ENCODE measurements around the gene SUGP2. TPM values are rescaled to one million over a fixed set of nuclear protein-coding genes. Genes with fewer than 3 reads are reported as not detected.
A peak's percentile ranks its signal among the peaks of the same experiment; 100 is the strongest.

SUGP2 gene
- total RNA-seq, 1 experiment from 2014 or later: 74.1 TPM

DNA sequence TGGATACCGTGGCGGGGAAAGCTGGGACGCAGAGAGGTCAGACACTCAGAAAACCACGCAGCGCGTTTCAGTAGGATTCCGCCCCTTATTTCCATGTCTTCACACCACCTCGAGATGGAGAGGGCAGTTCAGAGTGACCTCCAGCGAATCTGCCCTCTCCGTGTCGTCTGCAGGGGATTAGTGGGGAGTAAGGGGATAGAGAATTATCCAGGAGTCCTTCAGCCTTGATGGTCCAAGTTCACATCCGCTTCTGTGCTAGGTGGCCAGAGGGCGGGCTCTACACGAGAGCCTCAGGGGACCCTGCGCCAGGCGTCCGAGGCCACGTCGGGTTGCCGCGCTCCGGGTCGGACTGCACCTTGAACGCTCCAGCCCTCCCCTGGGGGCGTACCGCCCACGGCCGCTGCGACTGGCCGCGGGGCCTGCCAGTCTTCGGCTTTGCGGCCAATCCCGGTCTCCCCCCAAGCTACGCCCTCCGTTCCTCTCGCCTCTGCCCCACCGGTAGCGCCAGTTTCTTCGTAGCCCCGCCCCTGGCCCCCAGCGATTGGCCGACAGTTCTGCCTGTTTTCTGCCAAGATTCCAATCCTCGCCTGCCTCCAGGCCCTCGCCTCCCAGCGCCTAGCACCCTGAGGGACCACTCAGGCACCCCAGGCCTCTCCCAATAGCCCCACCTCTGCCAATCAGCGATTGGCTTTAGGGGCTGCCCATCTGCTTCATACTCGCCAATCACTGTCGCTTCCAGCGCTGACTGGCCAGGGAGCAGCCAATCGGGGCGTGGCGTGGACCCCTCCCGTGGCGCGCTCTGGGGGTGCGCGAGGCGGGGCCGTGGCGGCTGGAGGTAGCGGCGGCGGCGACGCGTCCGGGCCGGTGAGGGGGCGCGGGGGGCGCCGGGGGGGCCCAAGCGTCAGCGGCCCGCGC, 30.1 kb upstream of the SUGP2 start, which contains the start of gene SLC25A42:
Gene SLC25A42, plus strand, starts transcription at position 812 of the 915 bp plus-strand sequence. CDS start 32,131 bp downstream, outside the sequence.
- Mint-ChIP-seq H3K4me3 (ENCODE audit: unreplicated experiment) (peak within 1 kb of the TSS; percentile 83), H3K4me1 (ENCODE audit: low read depth, unreplicated experiment) (no peaks in the 10 kb centered on the region), H3K9me3 (ENCODE audit: unreplicated experiment) (no peaks in the 10 kb centered on the region), H3K27me3 (ENCODE audit: insufficient read depth, unreplicated experiment) (no peaks in the 10 kb centered on the region), H3K27ac (ENCODE audit: unreplicated experiment) (peak within 1 kb of the TSS; percentile 66), H3K36me3 (ENCODE audit: insufficient read depth, unreplicated experiment) (peaks cover 29% of the 10 kb centered on the region)
- ChIA-PET POLR2A (no interaction called here), CTCF (interaction anchor here (0.5 to 1.3 kb wide), 3 partner anchors 12 to 43 kb away, joined by 3 read pairs; no protein-coding TSS in a partner anchor)
- peak within 1 kb of the TSS; percentile 64 for H3K4me3 ChIP-seq (ENCODE audit: low read depth, low read length)
- intact Hi-C loops (cut with micrococcal nuclease; ENCODE audit: unreplicated experiment): loop anchor here (1.0 to 2.0 kb wide), 3 partner anchors 34 to 75 kb away; partner anchors contain the start of gene TMEM161A
- no TSS peak for BruUV-seq (replicated peaks)
- peak; percentile 99 for DNase-seq
- TF ChIP-seq CTCF (IDR thresholded peaks at IDR 0.05; ENCODE audit: insufficient read depth in 1 of 2, low read depth in 1 of 2, low read length in 1 of 2, severe bottlenecking in 1 of 2, unreplicated experiment in 1 of 2): no peak
- H3K9me3 ChIP-seq: no peaks in the 10 kb centered on the region
- peaks cover 11% of the 10 kb centered on the region for H3K4me1 ChIP-seq
- no peaks in the 10 kb centered on the region for H3K27me3 ChIP-seq (replicated peaks; ENCODE audit: control insufficient read depth, insufficient read depth, low read length)
- H3K36me3 ChIP-seq (ENCODE audit: control insufficient read depth, insufficient read depth, low read length): 0 out of 2 replicates have a peak, but pooled peaks cover 2% of the 10 kb centered on the region

DNA sequence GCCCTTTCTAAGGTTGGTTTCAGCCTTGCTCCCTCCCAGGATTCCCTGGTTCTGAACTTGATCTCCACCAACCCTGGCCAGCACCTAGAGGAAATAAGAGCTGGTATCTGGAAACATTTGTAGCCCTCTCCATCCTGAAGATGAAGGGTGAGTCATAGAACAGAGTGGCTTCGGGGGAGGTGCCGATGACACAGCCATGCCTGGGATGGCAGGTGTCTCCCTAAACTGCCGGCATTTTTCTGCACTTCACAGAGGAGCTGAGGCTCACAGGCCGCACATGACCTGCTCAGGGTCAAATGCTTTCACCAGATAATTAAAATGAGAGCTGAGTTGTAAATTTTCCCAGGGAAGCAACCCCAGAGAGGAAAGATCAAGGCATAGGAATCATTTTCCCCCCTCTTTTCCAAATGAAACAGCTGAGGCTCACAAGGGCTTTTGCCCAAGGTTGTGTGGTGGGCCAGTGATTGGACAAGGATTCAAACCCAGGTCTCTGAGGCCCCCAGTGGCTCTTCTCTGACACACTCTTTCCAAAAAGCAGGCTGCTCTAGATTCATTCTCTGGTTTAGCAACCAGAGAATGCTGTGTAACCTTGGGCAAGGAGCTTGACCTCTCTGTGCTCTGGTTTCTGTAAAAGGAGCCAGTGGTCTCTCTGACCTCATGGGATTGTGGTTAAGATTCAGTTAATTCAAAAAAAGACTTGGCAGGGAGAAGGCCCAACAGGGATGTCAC, 29.3 kb upstream of the SUGP2 start:
- peak overlapping the region; percentile 83 for H3K4me3 Mint-ChIP-seq (ENCODE audit: unreplicated experiment)
- no peak for TF ChIP-seq CTCF (IDR thresholded peaks at IDR 0.05; ENCODE audit: insufficient read depth in 1 of 2, low read depth in 1 of 2, low read length in 1 of 2, severe bottlenecking in 1 of 2, unreplicated experiment in 1 of 2)
- H3K4me1 Mint-ChIP-seq (ENCODE audit: low read depth, unreplicated experiment): no peaks in the 10 kb centered on the region
- Histone ChIP-seq H3K4me1 (peaks cover 11% of the 10 kb centered on the region), H3K9me3 (no peaks in the 10 kb centered on the region), H3K36me3 (ENCODE audit: control insufficient read depth, insufficient read depth, low read length) (peaks cover 3% of the 10 kb centered on the region; the same call in 1 of the 2 replicates), H3K27me3 (replicated peaks; ENCODE audit: control insufficient read depth, insufficient read depth, low read length) (no peaks in the 10 kb centered on the region), H3K4me3 (ENCODE audit: low read depth, low read length) (peak overlapping the region; percentile 40)
- H3K9me3 Mint-ChIP-seq (ENCODE audit: unreplicated experiment): no peaks in the 10 kb centered on the region
- peak in 1 of 2 experiments; percentile 19 for DNase-seq
- H3K36me3 Mint-ChIP-seq (ENCODE audit: insufficient read depth, unreplicated experiment): peaks cover 35% of the 10 kb centered on the region
- BruUV-seq (replicated peaks): TSS peak; percentile 86
- intact Hi-C loops (cut with micrococcal nuclease; ENCODE audit: unreplicated experiment): loop anchor here (1.0 to 2.0 kb wide), 3 partner anchors 35 to 76 kb away; partner anchors contain the start of gene TMEM161A
- peak overlapping the region; percentile 66 for H3K27ac Mint-ChIP-seq (ENCODE audit: unreplicated experiment)
- CTCF ChIA-PET: interaction anchor here (0.5 to 1.3 kb wide), 2 partner anchors 22 to 44 kb away, joined by 3 read pairs; no protein-coding TSS in a partner anchor
- POLR2A ChIA-PET: no interaction called here
- H3K27me3 Mint-ChIP-seq (ENCODE audit: insufficient read depth, unreplicated experiment): no peaks in the 10 kb centered on the region

DNA sequence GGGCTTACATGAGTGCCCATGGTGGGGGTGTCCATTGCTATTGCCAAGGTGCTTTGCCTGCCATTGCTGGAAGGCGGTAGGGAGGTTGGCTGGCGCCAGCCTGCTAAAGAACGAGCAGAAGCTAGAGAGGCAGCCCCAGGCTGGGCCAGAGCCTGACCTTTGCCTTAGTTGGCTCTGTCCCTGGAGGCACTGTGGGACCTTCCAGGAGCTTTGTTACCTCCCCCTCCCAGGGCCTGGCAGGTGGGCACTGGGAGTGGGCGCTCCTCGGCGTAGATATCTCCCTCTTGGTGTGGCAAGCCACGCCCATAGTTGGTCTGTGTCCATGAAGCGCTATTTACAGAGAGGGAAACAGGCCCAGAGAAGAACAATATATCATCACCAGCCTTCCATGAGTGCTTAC, 28.2 kb upstream of the SUGP2 start:
- TF ChIP-seq CTCF (IDR thresholded peaks at IDR 0.05; ENCODE audit: insufficient read depth in 1 of 2, low read depth in 1 of 2, low read length in 1 of 2, severe bottlenecking in 1 of 2, unreplicated experiment in 1 of 2): no peak
- Histone ChIP-seq H3K36me3 (ENCODE audit: control insufficient read depth, insufficient read depth, low read length) (peaks cover 5% of the 10 kb centered on the region; the same call in 1 of the 2 replicates), H3K27me3 (replicated peaks; ENCODE audit: control insufficient read depth, insufficient read depth, low read length) (no peaks in the 10 kb centered on the region), H3K4me3 (ENCODE audit: low read depth, low read length) (no peak overlapping the region), H3K9me3 (no peaks in the 10 kb centered on the region), H3K4me1 (peaks cover 11% of the 10 kb centered on the region)
- H3K4me1 Mint-ChIP-seq (ENCODE audit: low read depth, unreplicated experiment): no peaks in the 10 kb centered on the region
- DNase-seq: no peak
- no peak overlapping the region for H3K27ac Mint-ChIP-seq (ENCODE audit: unreplicated experiment)
- intact Hi-C loops (cut with micrococcal nuclease; ENCODE audit: unreplicated experiment): no loop called here
- BruUV-seq (replicated peaks): no TSS peak
- ChIA-PET POLR2A (interaction anchor here (0.6 kb wide), 1 partner anchor 80 kb away, joined by 3 read pairs; no protein-coding TSS in a partner anchor), CTCF (no interaction called here)
- no peak overlapping the region for H3K4me3 Mint-ChIP-seq (ENCODE audit: unreplicated experiment)
- no peaks in the 10 kb centered on the region for H3K9me3 Mint-ChIP-seq (ENCODE audit: unreplicated experiment)
- H3K36me3 Mint-ChIP-seq (ENCODE audit: insufficient read depth, unreplicated experiment): peaks cover 37% of the 10 kb centered on the region
- H3K27me3 Mint-ChIP-seq (ENCODE audit: insufficient read depth, unreplicated experiment): no peaks in the 10 kb centered on the region
